Astrocyte of the spinal cord (primary cell): ENCODE data around the gene SPATA31D3.
"Not testable (repeated sequence)": the region's sequence is repeated elsewhere in the genome, so short reads cannot be mapped to it uniquely, and the experiment has no call there.

Source experiments
- DNase-seq: peaks from one replicate; pipeline ENCODE4 v3.0.0; 2011; ENCODE audit warnings: low read depth, low spot score
- H3K4me3 ChIP-seq: 2 replicates; pipeline ENCODE4 v1.5.1; 2011; ENCODE audit warnings: low read depth, mild to moderate bottlenecking, low read length, moderate library complexity
- CTCF ChIP-seq: IDR thresholded peaks from 2 replicates; pipeline ENCODE4 v1.5.1; 2012; ENCODE audit warnings: low read depth, mild to moderate bottlenecking, low read length, inconsistent platforms
- in situ Hi-C: cut with HindIII; loops from 2 replicates; pipeline ENCODE4 v1.10.0; 2017; ENCODE audit warnings: low sequenced_read_pairs

SPATA31D3 gene

GRCh38 chr9:81906671-81907070 is 36.6 kb upstream of the SPATA31D3 start:
- in situ Hi-C loops, result no loop called here
- TF ChIP-seq CTCF, result no peak
- no peak overlapping the region for H3K4me3 ChIP-seq
- DNase-seq, result peak; percentile 41

GRCh38 chr9:81912135-81912534 is 31.2 kb upstream of the SPATA31D3 start:
- DNase-seq, result no peak
- in situ Hi-C loops, result no loop called here
- TF ChIP-seq CTCF, result no peak
- no peak overlapping the region for H3K4me3 ChIP-seq

GRCh38 chr9:81915801-81916505 is 27.3 kb upstream of the SPATA31D3 start:
- H3K4me3 ChIP-seq, result no peak overlapping the region
- in situ Hi-C loops, result no loop called here
- TF ChIP-seq CTCF, result no peak
- DNase-seq, result no peak

GRCh38 chr9:81918507-81918906 is 24.8 kb upstream of the SPATA31D3 start:
- in situ Hi-C loops, DNase-seq, H3K4me3 ChIP-seq: not testable (repeated sequence)

- H3K4me3 ChIP-seq, in situ Hi-C loops, DNase-seq: not testable (repeated sequence)
These were observed 15.0 kb upstream of the SPATA31D3 start, which contains the start of gene SPATA31D4 for GRCh38 chr9:81928305-81928704. SPATA31D4 (plus strand) TSS chr9:81928428; CDS start chr9:81928514, 86 bp downstream.

GRCh38 chr9:81930147-81930546 is 13.2 kb upstream of the SPATA31D3 start:
- H3K4me3 ChIP-seq, in situ Hi-C loops, DNase-seq: not testable (repeated sequence)

GRCh38 chr9:81933547-81933946 is 9.8 kb upstream of the SPATA31D3 start:
- in situ Hi-C loops, H3K4me3 ChIP-seq, DNase-seq: not testable (repeated sequence)

- H3K4me3 ChIP-seq, DNase-seq, in situ Hi-C loops: not testable (repeated sequence)
These were observed 5.3 kb downstream of the SPATA31D3 start for GRCh38 chr9:81948650-81949049.

- in situ Hi-C loops, result no loop called here
- no peak for DNase-seq
- no peak for TF ChIP-seq CTCF
- H3K4me3 ChIP-seq, result no peak overlapping the region
These were observed 9.8 kb downstream of the SPATA31D3 start for GRCh38 chr9:81953096-81953495.
